K562 (cell line): ENCODE measurements around the gene GNRH2. TPM values are rescaled to one million over a fixed set of nuclear protein-coding genes. Genes with fewer than 3 reads are reported as not detected.

ENCODE experiments used
- ATAC-seq: fragments of 200-7000 bp; cut with Tn5 transposase; 3 replicates; pipeline ENCODE4 v1.9.1; 2020; ENCODE audit warnings: moderate library complexity
- BruUV-seq: library from RNA; stranded (reverse); fragments of 400-500 nt; replicated peaks from 2 replicates; lab custom pipeline; 2021; lab: Mats Ljungman, UMichigan
- CTCF ChIA-PET: fragments of 300-600 bp; formaldehyde crosslinking; extraction: SDS; loops from one replicate; lab custom pipeline; 2021; ENCODE audit warnings: low intra/inter-chr PET ratio; lab: Yijun Ruan, JAX
- POLR2A ChIA-PET: fragments of 300-600, 350-650 bp; sonication (Branson Sonifier 250); formaldehyde crosslinking; extraction: SDS; loops from one replicate; lab custom pipeline; 2021; ENCODE audit warnings: antibody characterized with exemption, inconsistent platforms; lab: Yijun Ruan, JAX
- DNase-seq, 4 experiments: peaks; one replicate each; pipeline versions ENCODE4 v3.0.0 to v3.0.0-alpha.2; 2011 to 2018; ENCODE audit warnings: low spot score in 3 of 4, mixed read lengths in 3 of 4; ENCODE audit errors: extremely low read depth in 1 of 4
- FAIRE-seq: peaks from 2 replicates; lab custom pipeline; 2011; peaks lifted over from hg19 to GRCh38; lab: Jason Lieb, UNC
- H2AFZ ChIP-seq: 2 replicates; pipeline ENCODE4 v1.6.0; 2011; ENCODE audit warnings: low read depth, low read length, control low read depth, inconsistent platforms
- H3K27ac ChIP-seq: fragments of 200-600 bp; 3 replicates; pipeline ENCODE4 v1.8.0; 2011; ENCODE audit warnings: low read depth, mild to moderate bottlenecking, control low read depth, inconsistent platforms, low read length, moderate library complexity, mixed read lengths; ENCODE audit errors: extremely low read depth
- H3K27me3 ChIP-seq, 2 experiments: fragments of 300-600 bp in 1 of 2; 2 replicates in 1 of 2; 3 replicates in 1 of 2; pipeline versions ENCODE4 v1.6.0 to v1.8.0; 2011; ENCODE audit warnings: inconsistent platforms in 2 of 2, low read length in 2 of 2, mild to moderate bottlenecking in 1 of 2, mixed read lengths in 1 of 2, moderate library complexity in 1 of 2; ENCODE audit not compliant: control insufficient read depth in 2 of 2, insufficient read depth in 2 of 2
- H3K36me3 ChIP-seq: fragments of 300-600 bp; 3 replicates; pipeline ENCODE4 v1.8.0; 2011; ENCODE audit warnings: mild to moderate bottlenecking, low read length, inconsistent platforms; ENCODE audit not compliant: control insufficient read depth, insufficient read depth
- H3K4me1 ChIP-seq, 2 experiments: fragments of 200-600 bp in 1 of 2; replicated peaks in 1 of 2; 2 replicates in 1 of 2; 3 replicates in 1 of 2; pipeline versions ENCODE4 v1.5.1 to v1.8.0; 2011; ENCODE audit warnings: inconsistent platforms in 2 of 2, low read length in 2 of 2, mild to moderate bottlenecking in 1 of 2, mixed read lengths in 1 of 2, moderate library complexity in 1 of 2; ENCODE audit not compliant: control insufficient read depth in 2 of 2, insufficient read depth in 2 of 2
- H3K4me2 ChIP-seq: 2 replicates; pipeline ENCODE4 v1.6.1; 2011; ENCODE audit warnings: low read length, control low read depth, inconsistent platforms, mixed read lengths; ENCODE audit not compliant: insufficient read depth
- H3K4me3 ChIP-seq: fragments of 200-600 bp; sonication (generic), shearing (Covaris generic); 2 replicates; pipeline ENCODE4 v1.5.1; 2016; ENCODE audit warnings: control low read depth, inconsistent platforms
- H3K79me2 ChIP-seq: fragments of 200-600 bp; 3 replicates; pipeline ENCODE4 v1.8.0; 2011; ENCODE audit warnings: low read length, inconsistent platforms; ENCODE audit not compliant: control insufficient read depth, insufficient read depth
- H3K9ac ChIP-seq, 2 experiments: 2 replicates each; pipeline versions ENCODE4 v1.6.0 to v1.6.1; 2011; ENCODE audit warnings: low read depth in 2 of 2, low read length in 2 of 2, control low read depth in 1 of 2, inconsistent platforms in 1 of 2, mild to moderate bottlenecking in 1 of 2, mixed read lengths in 1 of 2; ENCODE audit not compliant: insufficient read depth in 1 of 2
- H3K9me1 ChIP-seq: one replicate; pipeline ENCODE4 v1.6.0; 2011; ENCODE audit warnings: inconsistent platforms, mild to moderate bottlenecking, low read length, moderate library complexity; ENCODE audit not compliant: control insufficient read depth, insufficient read depth
- H3K9me3 ChIP-seq: replicated peaks from 2 replicates; pipeline ENCODE4 v1.5.1; 2011; ENCODE audit warnings: low read depth, low read length, inconsistent platforms; ENCODE audit not compliant: control insufficient read depth, insufficient read depth
- H4K20me1 ChIP-seq: replicated peaks from 2 replicates; pipeline ENCODE4 v1.6.1; 2011; ENCODE audit warnings: low read length, inconsistent platforms, mixed read lengths; ENCODE audit not compliant: control insufficient read depth, insufficient read depth
- BRF1 ChIP-seq: IDR thresholded peaks from 3 replicates; pipeline ENCODE4 v1.6.1; 2011; ENCODE audit warnings: borderline replicate concordance, mild to moderate bottlenecking; ENCODE audit not compliant: insufficient read length; ENCODE audit errors: extremely low read depth
- CBFB ChIP-seq: sonication (generic); formaldehyde crosslinking; IDR thresholded peaks from 2 replicates; pipeline ENCODE4 v1.4.0; 2020; ENCODE audit warnings: mild to moderate bottlenecking, missing genetic modification reagents
- CC2D1A ChIP-seq: fragments of 450-650 bp; IDR thresholded peaks from 2 replicates; pipeline ENCODE4 v1.6.1; 2017; ENCODE audit warnings: mild to moderate bottlenecking
- DEAF1 ChIP-seq: fragments of 450-650 bp; formaldehyde crosslinking; IDR thresholded peaks from 2 replicates; pipeline ENCODE4 v1.4.0; 2020; ENCODE audit warnings: mild to moderate bottlenecking, moderate library complexity
- E2F8 ChIP-seq: fragments of 450-650 bp; IDR thresholded peaks from 2 replicates; pipeline ENCODE4 v1.7.1; 2018; ENCODE audit warnings: mild to moderate bottlenecking, low read depth; ENCODE audit not compliant: partially characterized antibody
- FOS ChIP-seq: IDR thresholded peaks from 3 replicates; pipeline ENCODE4 v1.6.1; 2011; ENCODE audit not compliant: insufficient read length; ENCODE audit errors: extremely low read depth
- FOXA3 ChIP-seq, 2 experiments: fragments of 450-650 bp in 1 of 2; sonication (generic) in 1 of 2; formaldehyde crosslinking; IDR thresholded peaks in 1 of 2; conservative IDR thresholded peaks in 1 of 2; 2 replicates each; pipeline versions ENCODE4 v1.4.0 to v1.8.0; 2020 to 2022; ENCODE audit warnings: mild to moderate bottlenecking in 2 of 2, missing genetic modification reagents in 1 of 2
- IRF1 ChIP-seq: sonication (generic); formaldehyde crosslinking; IDR thresholded peaks from 2 replicates; pipeline ENCODE4 v1.8.0; 2022; ENCODE audit warnings: missing genetic modification reagents, mild to moderate bottlenecking, borderline replicate concordance
- L3MBTL2 ChIP-seq: fragments of 450-650 bp; IDR thresholded peaks from 2 replicates; pipeline ENCODE4 v1.6.1; 2016; ENCODE audit warnings: mild to moderate bottlenecking, moderate library complexity
- LARP7 ChIP-seq: fragments of 450-650 bp; IDR thresholded peaks from 2 replicates; pipeline ENCODE4 v1.6.1; 2016
- TBP ChIP-seq: optimal IDR thresholded peaks from 2 replicates; pipeline ENCODE3; 2011; ENCODE audit warnings: low read depth, low read length, improper control_type of control experiment
- TGIF2 ChIP-seq: sonication (generic); formaldehyde crosslinking; IDR thresholded peaks from 2 replicates; pipeline ENCODE4 v1.8.1; 2022; ENCODE audit warnings: mild to moderate bottlenecking, missing genetic modification reagents, moderate library complexity
- ZFP91 ChIP-seq: sonication (generic); formaldehyde crosslinking; IDR thresholded peaks from 2 replicates; pipeline ENCODE4 v1.8.0; 2022; ENCODE audit warnings: mild to moderate bottlenecking, missing genetic modification reagents
- ZNF354B ChIP-seq: fragments of 250-450 bp; sonication (Bioruptor Pico); IDR thresholded peaks from 2 replicates; pipeline ENCODE4 v1.4.0; 2020
- WGBS: fragments of 100-300 bp; shearing (Covaris generic); methylation state at CpG from one replicate; pipeline ENCODE4 v1.1.6; 2016; ENCODE audit warnings: low coverage, mixed read lengths; ENCODE audit not compliant: insufficient coverage; ENCODE audit errors: missing lambda C conversion rate; 5-methylcytosine and 5-hydroxymethylcytosine counted together
- in situ Hi-C: fragments of 300-500 bp; cut with MboI; formaldehyde crosslinking; loops from 4 replicates; pipeline ENCODE4 v1.15.0; 2018; ENCODE audit warnings: inconsistent platforms, mixed read lengths
- intact Hi-C: fragments of 100-400 bp; cut with micrococcal nuclease; formaldehyde crosslinking; loops from 2 replicates; pipeline ENCODE4 v1.14.2; 2022
- polyA plus RNA-seq, 8 experiments: library from polyadenylated mRNA; depleted of rRNA in 4 of 8; stranded (reverse) in 5 of 8; unstranded in 3 of 8; fragments of >200 nt; fragmentation: Nextera tagmentation in 2 of 8; fragmentation: Illumina TruSeq in 1 of 8; extraction: Ambion mirVana in 2 of 8; extraction: Trizol in 1 of 8; gene quantifications; 2 replicates each; pipeline versions ENCODE4 v1.2.1 to v1.2.3, GENCODE V29; 2011 to 2014; ENCODE audit warnings: inconsistent platforms in 1 of 8, missing spikeins in 1 of 8
- total RNA-seq, 7 experiments: library from RNA; depleted of rRNA in 6 of 7; stranded (reverse); fragments of >200 nt in 6 of 7; fragmentation: Illumina TruSeq in 2 of 7; extraction: Trizol in 2 of 7; gene quantifications; 2 replicates each; pipeline versions ENCODE4 v1.2.1 to v1.2.3, GENCODE V29; 2011 to 2021; ENCODE audit warnings: low replicate concordance in 1 of 7

The GNRH2 gene
- total and polyA plus RNA-seq, 9 of the 15 experiments (the other 6 are each of a cell fraction or from before 2014, with no cell fraction given) = 0.11 to 0.50 (median 0.24) TPM; not detected in 5

GRCh38 chr20:3085571-3086072 is 42.2 kb downstream of the GNRH2 start:
- H4K20me1 ChIP-seq = no peaks in the 10 kb centered on the region
- H3K9ac ChIP-seq = no peak overlapping the region
- no peak; the same call in 2 of the 3 replicates for ATAC-seq
- no peaks in the 10 kb centered on the region for H3K36me3 ChIP-seq
- no peak for FAIRE-seq
- WGBS = 81% methylated on average over 7 of the region's 8 CpGs
- peaks cover 3% of the 10 kb centered on the region for H3K9me1 ChIP-seq
- H3K4me3 ChIP-seq = no peak overlapping the region
- ChIA-PET POLR2A (no interaction called here), CTCF (no interaction called here)
- intact Hi-C loops = no loop called here
- H3K9me3 ChIP-seq = no peaks in the 10 kb centered on the region
- no peak overlapping the region for H3K27ac ChIP-seq
- TF ChIP-seq IRF1 (CRISPR knock-in tag) = no peak
- no peak for TF ChIP-seq ZNF354B
- no peak for TF ChIP-seq E2F8
- no peak for TF ChIP-seq FOS
- no peak for TF ChIP-seq L3MBTL2
- TF ChIP-seq TGIF2 (CRISPR knock-in tag) = no peak
- TF ChIP-seq BRF1 = no peak
- TF ChIP-seq TBP = no peak
- no peak for TF ChIP-seq ZFP91 (CRISPR knock-in tag)
- no peak for TF ChIP-seq CBFB (CRISPR knock-in tag)
- no peak for TF ChIP-seq FOXA3 (CRISPR knock-in tag; conservative IDR thresholded peaks at IDR 0.05 in 1 of 2, IDR thresholded peaks at IDR 0.05 in 1 of 2)
- TF ChIP-seq CC2D1A = no peak
- no peak for TF ChIP-seq LARP7
- no peak for TF ChIP-seq DEAF1 (CRISPR knock-in tag)
- no peak for DNase-seq
- no peaks in the 10 kb centered on the region for H3K27me3 ChIP-seq
- no peaks in the 10 kb centered on the region for H3K79me2 ChIP-seq
- H3K4me2 ChIP-seq = no peak overlapping the region
- in situ Hi-C loops = no loop called here
- BruUV-seq = no TSS peak
- no peak overlapping the region for H2AFZ ChIP-seq
- peaks cover 3 to 28% of the 10 kb centered on the region in 2 experiments; a peak in 3 of 5 replicates for H3K4me1 ChIP-seq
